IPS-18c (cell line): ENCODE results near the gene GLI1.

ENCODE experiments used
- H3K4me3 ChIP-seq: 2 replicates; pipeline ENCODE4 v1.7.0; 2013; ENCODE audit warnings: low read depth, mild to moderate bottlenecking, low read length, moderate library complexity; ENCODE audit not compliant: insufficient read depth
- H3K9me3 ChIP-seq: one replicate; pipeline ENCODE4 v1.6.1; 2013; ENCODE audit warnings: mild to moderate bottlenecking, low read length, moderate library complexity; ENCODE audit not compliant: control insufficient read depth, insufficient read depth

Gene GLI1

DNA sequence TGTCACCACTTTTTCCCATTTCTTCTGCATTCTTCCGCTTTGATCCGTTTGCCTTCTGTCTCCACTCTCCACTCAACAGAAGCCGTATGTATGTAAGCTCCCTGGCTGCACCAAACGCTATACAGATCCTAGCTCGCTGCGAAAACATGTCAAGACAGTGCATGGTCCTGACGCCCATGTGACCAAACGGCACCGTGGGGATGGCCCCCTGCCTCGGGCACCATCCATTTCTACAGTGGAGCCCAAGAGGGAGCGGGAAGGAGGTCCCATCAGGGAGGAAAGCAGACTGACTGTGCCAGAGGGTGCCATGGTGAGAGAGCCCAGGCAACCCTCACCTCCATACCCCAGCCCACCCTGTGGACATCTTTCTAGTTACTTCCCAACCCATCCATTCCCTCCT is 8.3 kb downstream of the GLI1 start:
- Histone ChIP-seq H3K4me3 (no peak overlapping the region), H3K9me3 (no peaks in the 10 kb centered on the region)

DNA sequence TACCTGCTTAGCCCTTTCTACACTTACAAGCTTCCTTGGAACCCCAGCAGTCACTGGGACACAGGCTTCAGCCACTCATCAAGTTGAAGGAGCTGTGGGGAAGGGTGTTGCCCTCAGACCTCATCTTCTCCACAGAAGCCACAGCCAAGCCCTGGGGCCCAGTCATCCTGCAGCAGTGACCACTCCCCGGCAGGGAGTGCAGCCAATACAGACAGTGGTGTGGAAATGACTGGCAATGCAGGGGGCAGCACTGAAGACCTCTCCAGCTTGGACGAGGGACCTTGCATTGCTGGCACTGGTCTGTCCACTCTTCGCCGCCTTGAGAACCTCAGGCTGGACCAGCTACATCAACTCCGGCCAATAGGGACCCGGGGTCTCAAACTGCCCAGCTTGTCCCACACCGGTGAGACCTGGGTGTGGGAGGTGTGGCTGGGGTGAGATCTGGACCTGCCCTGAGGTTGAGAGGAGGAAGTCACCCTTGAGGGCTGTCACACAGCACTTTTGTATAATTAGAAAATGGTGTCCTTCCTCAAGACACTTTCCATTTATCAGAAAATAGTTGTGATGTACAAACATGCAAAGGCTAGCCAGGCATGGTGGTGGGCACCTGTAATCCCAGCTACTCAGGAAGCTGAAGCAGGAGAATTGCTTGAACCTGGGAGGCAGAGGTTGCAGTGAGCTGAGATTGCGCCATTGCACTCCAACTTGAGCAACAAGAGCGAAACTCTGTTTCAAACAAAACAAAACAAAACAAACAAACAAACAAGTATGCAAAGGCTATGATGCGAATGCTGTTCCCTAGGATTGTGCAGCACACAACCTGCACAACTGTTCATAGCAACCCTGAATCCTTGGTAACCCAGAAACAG is 9.9 kb downstream of the GLI1 start:
- Histone ChIP-seq H3K4me3 (no peak overlapping the region), H3K9me3 (no peaks in the 10 kb centered on the region)

DNA sequence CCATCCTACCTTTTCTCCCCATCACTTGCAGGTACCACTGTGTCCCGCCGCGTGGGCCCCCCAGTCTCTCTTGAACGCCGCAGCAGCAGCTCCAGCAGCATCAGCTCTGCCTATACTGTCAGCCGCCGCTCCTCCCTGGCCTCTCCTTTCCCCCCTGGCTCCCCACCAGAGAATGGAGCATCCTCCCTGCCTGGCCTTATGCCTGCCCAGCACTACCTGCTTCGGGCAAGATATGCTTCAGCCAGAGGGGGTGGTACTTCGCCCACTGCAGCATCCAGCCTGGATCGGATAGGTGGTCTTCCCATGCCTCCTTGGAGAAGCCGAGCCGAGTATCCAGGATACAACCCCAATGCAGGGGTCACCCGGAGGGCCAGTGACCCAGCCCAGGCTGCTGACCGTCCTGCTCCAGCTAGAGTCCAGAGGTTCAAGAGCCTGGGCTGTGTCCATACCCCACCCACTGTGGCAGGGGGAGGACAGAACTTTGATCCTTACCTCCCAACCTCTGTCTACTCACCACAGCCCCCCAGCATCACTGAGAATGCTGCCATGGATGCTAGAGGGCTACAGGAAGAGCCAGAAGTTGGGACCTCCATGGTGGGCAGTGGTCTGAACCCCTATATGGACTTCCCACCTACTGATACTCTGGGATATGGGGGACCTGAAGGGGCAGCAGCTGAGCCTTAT is 10.8 kb downstream of the GLI1 start:
- no peaks in the 10 kb centered on the region for H3K9me3 ChIP-seq
- H3K4me3 ChIP-seq: no peak overlapping the region

DNA sequence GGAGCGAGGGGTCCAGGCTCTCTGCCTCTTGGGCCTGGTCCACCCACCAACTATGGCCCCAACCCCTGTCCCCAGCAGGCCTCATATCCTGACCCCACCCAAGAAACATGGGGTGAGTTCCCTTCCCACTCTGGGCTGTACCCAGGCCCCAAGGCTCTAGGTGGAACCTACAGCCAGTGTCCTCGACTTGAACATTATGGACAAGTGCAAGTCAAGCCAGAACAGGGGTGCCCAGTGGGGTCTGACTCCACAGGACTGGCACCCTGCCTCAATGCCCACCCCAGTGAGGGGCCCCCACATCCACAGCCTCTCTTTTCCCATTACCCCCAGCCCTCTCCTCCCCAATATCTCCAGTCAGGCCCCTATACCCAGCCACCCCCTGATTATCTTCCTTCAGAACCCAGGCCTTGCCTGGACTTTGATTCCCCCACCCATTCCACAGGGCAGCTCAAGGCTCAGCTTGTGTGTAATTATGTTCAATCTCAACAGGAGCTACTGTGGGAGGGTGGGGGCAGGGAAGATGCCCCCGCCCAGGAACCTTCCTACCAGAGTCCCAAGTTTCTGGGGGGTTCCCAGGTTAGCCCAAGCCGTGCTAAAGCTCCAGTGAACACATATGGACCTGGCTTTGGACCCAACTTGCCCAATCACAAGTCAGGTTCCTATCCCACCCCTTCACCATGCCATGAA is 11.5 kb downstream of the GLI1 start:
- Histone ChIP-seq H3K4me3 (no peak overlapping the region), H3K9me3 (no peaks in the 10 kb centered on the region)

DNA sequence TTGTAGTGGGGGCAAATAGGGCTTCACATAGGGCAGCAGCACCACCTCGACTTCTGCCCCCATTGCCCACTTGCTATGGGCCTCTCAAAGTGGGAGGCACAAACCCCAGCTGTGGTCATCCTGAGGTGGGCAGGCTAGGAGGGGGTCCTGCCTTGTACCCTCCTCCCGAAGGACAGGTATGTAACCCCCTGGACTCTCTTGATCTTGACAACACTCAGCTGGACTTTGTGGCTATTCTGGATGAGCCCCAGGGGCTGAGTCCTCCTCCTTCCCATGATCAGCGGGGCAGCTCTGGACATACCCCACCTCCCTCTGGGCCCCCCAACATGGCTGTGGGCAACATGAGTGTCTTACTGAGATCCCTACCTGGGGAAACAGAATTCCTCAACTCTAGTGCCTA is 12.1 kb downstream of the GLI1 start:
- no peaks in the 10 kb centered on the region for H3K9me3 ChIP-seq
- H3K4me3 ChIP-seq: no peak overlapping the region

DNA sequence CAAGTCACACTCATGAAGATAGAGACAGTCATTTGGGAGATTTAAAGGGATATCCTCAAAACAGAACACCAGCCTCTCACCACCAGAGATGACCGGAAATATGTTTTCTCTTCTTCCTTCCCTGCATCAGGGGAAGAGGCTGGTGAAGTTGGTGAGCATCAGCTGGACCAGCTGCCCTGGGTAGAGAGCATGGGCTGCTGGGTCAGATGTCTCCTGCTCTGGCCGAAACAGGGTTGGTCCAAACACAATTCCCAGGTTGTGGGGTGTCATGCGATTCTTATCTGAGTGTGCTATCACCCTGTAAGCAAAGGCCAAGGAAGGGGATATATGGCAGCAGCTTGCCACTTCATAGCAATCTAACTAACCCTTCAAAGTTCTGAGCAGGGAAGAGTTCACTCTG is 12.8 kb downstream of the GLI1 start:
- H3K4me3 ChIP-seq: no peak overlapping the region
- no peaks in the 10 kb centered on the region for H3K9me3 ChIP-seq

DNA sequence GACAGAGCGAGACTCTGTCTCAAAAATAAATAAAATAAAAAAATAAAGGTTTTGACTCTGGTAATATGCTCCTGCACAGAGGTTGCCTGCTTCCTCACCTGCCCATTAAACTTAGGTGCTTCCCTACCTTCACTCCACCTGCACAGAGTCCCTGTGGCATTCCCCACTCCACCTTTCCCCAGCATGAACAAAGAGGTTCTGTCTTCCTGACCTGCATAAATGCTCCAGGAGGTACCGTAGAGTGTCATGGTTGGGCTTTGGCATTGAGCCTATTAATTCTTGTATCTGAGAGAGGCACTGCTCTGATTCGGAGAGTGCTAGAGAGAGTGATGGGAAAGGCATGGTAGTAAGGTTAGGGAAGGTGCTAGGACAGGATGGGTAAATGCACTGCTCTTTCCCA is 13.8 kb downstream of the GLI1 start:
- H3K9me3 ChIP-seq: no peaks in the 10 kb centered on the region
- H3K4me3 ChIP-seq: no peak overlapping the region

DNA sequence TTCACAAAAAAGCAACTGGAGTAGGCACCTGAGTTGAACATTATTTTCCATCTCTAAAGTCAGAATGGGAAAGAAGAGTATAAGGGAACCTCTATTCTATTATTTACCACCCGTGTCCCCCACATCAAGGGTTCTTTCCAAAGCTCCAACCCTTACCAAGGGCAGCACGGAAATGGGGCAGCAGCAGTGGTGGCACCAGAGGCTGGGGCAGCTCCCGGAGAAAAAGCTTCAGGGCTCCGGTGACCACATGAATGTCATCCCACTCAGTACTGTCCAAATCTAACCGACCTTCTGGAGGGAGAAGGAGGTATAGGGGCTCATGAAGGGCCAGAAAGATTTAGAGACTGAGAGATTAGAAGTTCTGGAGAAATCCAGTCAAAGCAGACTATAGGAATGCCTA is 14.3 kb downstream of the GLI1 start:
- no peaks in the 10 kb centered on the region for H3K9me3 ChIP-seq
- H3K4me3 ChIP-seq: no peak overlapping the region

DNA sequence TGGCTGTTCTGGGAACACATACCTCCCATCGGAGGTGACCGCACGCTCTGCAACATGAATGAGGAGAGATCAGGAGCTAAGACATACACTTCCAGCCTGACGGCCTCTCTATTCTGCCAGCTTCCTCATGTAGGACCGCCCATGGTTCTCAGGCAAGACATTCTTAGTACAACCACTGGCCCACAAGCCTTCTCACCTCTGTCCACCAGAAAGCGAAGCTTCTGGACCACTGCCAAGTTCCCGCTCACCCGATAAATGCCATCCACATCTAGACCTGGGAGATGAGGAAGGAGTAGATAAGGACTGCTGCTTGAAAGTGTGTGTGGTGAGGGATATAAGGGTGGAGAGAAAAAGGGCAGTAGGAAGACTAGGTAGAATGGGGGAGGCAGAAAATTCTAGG is 14.8 kb downstream of the GLI1 start:
- no peaks in the 10 kb centered on the region for H3K9me3 ChIP-seq
- H3K4me3 ChIP-seq: no peak overlapping the region

DNA sequence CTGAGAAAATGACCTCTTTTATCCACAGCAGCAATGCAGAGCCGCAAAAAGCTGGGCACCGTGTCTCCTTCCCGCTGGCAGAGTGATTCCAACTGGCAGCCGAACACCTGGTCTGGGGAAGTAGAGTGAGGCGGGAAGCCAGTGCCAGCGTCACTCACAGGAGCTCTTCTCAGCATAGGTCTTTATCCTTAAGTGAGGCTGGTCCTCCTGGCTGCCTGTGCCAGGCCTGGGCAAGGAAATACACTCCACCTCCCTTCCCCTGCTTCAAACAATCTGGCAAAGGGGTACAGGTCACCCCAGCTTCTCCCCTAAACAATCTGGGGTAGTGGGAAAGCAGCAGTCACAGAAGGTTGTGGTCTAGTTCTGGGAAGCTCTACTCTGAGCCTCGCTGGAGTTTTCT is 15.3 kb downstream of the GLI1 start:
- H3K4me3 ChIP-seq: peak overlapping the region; percentile 55; the same call in 1 of the 2 replicates
- no peaks in the 10 kb centered on the region for H3K9me3 ChIP-seq

DNA sequence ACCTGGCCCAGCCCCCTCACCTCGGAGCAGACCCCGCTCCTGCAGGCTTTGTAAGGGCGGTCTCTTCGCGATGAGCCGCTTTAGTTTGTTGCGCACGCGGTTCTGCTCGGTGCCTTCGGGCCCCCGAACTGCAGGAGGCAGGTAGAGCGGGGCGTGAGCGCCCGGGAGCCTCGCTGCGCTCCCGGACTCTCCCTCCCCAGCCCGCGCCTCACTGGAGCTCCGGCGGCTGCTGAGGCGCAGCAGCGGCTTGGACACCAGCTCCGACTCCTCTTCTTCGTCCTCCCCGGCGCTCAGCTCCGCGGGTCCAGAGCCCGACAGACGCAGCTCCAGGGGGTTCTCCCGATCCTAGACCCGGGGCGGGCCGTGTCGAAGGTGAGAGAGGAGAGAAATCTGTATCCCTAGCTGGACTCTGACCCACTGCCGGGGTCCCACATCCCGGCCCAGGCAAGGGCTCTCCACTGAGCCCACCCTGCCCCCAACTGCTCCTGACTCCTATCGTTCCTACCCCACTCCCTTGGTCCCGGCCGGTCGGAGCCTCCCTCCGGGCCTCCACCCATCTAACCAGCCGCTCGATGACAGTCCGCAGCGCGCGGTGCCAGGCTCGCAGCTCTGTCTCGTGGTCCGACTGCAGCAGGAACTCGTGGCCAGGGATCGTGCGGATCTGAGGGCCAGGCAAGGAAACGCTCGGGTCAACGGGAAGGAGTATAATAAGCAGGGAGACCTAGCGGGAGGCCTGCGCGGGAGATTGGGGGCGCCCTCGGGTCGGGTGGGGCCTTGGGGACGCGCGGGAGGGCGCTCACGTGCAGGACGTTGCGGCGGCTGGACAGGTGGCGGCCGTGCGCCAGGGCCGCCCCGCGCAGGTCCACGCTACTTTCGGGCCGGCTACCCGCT is 15.9 kb downstream of the GLI1 start:
- Histone ChIP-seq H3K4me3 (peak overlapping the region; percentile 55), H3K9me3 (no peaks in the 10 kb centered on the region)

DNA sequence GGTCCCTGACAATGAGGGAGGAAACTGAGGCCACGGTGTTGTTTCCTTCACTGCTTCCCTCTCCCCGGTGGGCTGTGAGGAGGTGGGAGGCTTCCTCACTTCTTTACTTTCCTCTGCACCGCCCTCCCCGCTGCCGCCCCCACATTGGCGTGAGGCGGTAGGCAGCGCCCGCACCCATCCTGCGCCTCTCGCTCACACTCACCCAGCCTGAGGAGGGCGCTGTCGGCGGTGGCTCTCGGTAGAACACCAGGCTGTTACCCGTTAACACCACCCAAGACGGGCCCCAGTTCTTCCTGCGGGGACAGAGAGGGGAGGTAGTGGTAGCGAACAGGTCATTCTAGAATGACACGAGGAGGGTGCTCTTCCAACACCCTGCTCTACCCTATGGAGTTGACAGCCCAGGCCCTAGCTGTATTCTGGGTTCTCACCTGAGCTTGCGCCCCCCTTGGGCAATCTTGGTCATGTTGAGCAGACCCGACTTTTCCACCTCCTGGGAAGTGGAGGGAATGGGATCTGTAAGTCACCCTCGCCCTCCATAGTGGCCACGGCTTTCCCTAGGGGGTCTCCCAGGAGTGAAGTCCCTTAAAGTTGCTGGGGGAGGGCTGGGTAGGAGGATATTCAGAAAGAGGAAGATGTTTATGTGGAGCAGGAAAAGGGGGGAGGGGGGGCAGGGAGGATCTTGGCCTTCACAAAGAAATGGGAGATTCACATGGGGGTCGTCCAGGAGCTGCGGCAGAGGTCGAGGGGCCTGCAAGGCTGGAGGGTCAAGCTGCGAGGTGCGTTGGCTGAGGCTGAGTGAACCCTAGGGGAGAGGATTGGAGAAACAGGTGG is 16.8 kb downstream of the GLI1 start:
- Histone ChIP-seq H3K9me3 (no peaks in the 10 kb centered on the region), H3K4me3 (peak overlapping the region; percentile 55)

DNA sequence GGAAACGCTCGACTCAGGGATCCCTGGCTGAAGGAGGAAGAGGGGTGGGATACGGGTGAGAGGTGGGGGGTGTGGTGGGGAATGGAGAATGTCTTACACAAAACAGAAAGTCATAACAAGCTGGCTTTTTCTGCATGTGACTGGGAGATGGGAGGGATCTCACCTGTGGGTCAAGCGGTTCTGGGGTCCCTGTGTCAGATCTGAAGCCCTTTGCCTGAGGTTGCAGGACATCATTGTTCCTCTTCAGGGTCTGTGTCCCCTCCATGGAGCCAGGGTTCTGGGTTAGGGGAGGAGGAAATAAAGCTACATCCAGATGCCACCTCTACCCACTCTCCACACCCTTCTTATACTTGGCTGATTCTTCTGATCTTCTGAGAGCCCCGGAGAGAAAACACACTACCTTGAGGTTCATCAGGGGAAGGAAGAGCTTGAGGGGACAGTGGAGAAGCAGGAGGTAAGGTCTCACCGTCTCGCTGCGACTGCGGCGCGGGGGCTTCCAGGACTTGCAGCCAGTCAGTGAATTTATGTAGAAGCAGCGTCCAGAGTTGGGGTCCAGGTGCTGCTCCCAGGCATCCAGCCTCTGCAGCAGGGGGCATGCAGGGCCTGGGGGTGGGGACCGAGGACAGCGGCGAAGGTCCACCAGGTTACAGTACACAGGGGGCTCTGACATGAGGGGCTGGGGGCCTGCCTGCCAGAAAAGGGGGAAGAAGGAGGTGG is 17.6 kb downstream of the GLI1 start:
- Histone ChIP-seq H3K4me3 (no peak overlapping the region), H3K9me3 (no peaks in the 10 kb centered on the region)

DNA sequence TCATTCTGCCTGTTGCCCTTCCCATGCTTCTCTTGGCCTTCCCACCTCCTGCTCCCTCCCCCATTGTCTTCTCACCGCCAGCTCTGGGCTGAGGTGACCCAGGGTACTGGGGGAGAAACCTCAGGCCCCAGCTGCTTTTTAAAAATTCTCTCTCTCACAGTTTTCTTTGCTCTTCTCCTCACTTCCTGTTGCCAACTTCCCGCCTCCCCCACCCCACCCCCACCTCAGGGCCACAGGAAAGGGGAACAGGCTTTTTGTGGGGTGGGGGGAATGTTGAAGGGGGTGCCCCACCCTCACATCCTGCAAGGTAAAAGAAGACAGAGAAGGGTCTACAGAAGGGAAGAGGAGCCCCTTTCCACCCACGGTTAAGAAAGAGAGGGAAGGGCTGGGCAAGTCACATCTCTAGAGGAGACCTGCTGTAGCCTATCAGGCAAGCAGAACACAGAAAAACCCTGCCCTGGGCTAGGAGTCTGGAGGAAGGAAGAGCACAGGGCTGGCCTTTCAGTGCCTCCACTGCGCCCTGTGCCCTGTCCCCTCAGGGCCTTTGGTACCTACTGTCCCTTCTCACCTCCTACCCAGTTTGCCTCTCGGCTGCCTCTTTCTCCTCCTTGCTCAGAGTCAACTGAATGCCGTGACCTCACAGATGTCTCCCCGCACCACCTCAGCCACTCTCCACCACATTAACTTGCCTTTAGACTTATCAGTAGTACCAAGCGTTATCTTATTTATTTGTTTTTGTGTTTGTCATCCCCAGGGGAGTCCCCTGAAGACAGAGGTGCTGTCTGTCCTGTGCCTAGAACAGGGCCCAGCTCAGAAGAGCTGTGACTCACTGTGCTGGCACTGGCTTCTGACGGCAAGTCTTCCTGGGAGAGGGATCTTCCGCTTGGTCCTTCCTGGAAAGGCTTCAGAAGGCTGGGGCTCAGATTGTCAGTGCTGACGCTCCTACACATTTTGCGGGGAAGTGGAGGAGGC is 18.4 kb downstream of the GLI1 start:
- Histone ChIP-seq H3K9me3 (no peaks in the 10 kb centered on the region), H3K4me3 (no peak overlapping the region)

DNA sequence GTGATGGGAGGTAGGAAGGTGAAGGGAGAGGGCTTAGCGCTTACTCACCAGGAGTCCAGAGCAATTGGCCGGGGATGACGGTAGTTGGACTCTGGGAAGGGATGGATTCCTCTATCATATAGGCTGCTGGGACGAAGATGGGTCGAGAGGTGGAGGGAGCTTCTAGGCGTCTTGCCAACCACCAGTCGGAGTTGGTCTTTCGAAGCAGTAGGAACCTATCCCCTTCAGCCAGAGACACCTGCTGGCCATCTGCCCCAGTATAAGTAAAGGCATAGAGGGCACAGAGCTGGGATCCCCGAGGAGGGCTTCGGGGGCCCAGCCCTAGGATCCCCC is 19.4 kb downstream of the GLI1 start:
- Histone ChIP-seq H3K4me3 (no peak overlapping the region), H3K9me3 (no peaks in the 10 kb centered on the region)
